Islet of Langerhans (tissue), 1 donor: Measurements from ENCODE around the gene GPR142.

Experiments used
- FAIRE-seq: peaks from one replicate; lab custom pipeline; 2011; peaks lifted over from hg19 to GRCh38; lab: Jason Lieb, UNC

GPR142 gene

GRCh38 chr17:74367206-74367605, at the start of gene GPR142:
TSS of gene GPR142 (plus strand) at chr17:74367506. CDS start at chr17:74369541, 2,035 bp downstream.
- FAIRE-seq, result no peak

- no peak for FAIRE-seq
Measured at GRCh38 chr17:74318391-74318790, 48.9 kb upstream of the GPR142 start.

- no peak for FAIRE-seq
Measured at GRCh38 chr17:74324521-74324920, 42.8 kb upstream of the GPR142 start.

GRCh38 chr17:74325376-74325742, 41.9 kb upstream of the GPR142 start:
- FAIRE-seq, result no peak

GRCh38 chr17:74325743-74326379, 41.4 kb upstream of the GPR142 start, which contains the start of gene KIF19:
TSS of gene KIF19 (plus strand) at chr17:74326226. CDS start at chr17:74326350, 124 bp downstream.
- FAIRE-seq, result no peak

- FAIRE-seq, result no peak
Measured at GRCh38 chr17:74326506-74326905, 40.8 kb upstream of the GPR142 start.

GRCh38 chr17:74328487-74328886, 38.8 kb upstream of the GPR142 start:
- no peak for FAIRE-seq

- no peak for FAIRE-seq
Measured at GRCh38 chr17:74329378-74329777, 37.9 kb upstream of the GPR142 start.

- no peak for FAIRE-seq
Measured at GRCh38 chr17:74330446-74330845, 36.9 kb upstream of the GPR142 start.

- no peak for FAIRE-seq
Measured at GRCh38 chr17:74332017-74332650, 35.2 kb upstream of the GPR142 start.

- no peak for FAIRE-seq
Measured at GRCh38 chr17:74332763-74333283, 34.5 kb upstream of the GPR142 start.

GRCh38 chr17:74334393-74335039, 32.8 kb upstream of the GPR142 start:
- no peak for FAIRE-seq

GRCh38 chr17:74335529-74336062, 31.7 kb upstream of the GPR142 start:
- FAIRE-seq, result no peak

GRCh38 chr17:74336307-74336706, 31.0 kb upstream of the GPR142 start:
- FAIRE-seq, result no peak

- FAIRE-seq, result no peak
Measured at GRCh38 chr17:74337834-74338500, 29.3 kb upstream of the GPR142 start.

GRCh38 chr17:74339537-74340195, 27.6 kb upstream of the GPR142 start:
- FAIRE-seq, result no peak

- FAIRE-seq, result no peak
Measured at GRCh38 chr17:74340470-74341023, 26.8 kb upstream of the GPR142 start.

GRCh38 chr17:74342224-74342623, 25.1 kb upstream of the GPR142 start:
- no peak for FAIRE-seq

GRCh38 chr17:74343121-74343520, 24.2 kb upstream of the GPR142 start:
- no peak for FAIRE-seq

GRCh38 chr17:74343526-74344284, 23.6 kb upstream of the GPR142 start:
- FAIRE-seq, result no peak

GRCh38 chr17:74344658-74345057, 22.6 kb upstream of the GPR142 start:
- FAIRE-seq, result no peak
